ENCODE results near the gene SNW1. TPM values are rescaled to one million over a fixed set of nuclear protein-coding genes. Genes with fewer than 3 reads are reported as not detected.

Gene SNW1
- total RNA-seq, 1 experiment from 2014 or later: 233 TPM

GRCh38 chr14:77763316-77763715, 2.4 kb upstream of the SNW1 start:
- H3K9me3 ChIP-seq (ENCODE audit: insufficient read depth, low read depth): no peaks in the 10 kb centered on the region
- ChIA-PET CTCF (no interaction called here), POLR2A (ENCODE audit: unreplicated experiment) (no interaction called here)
- H3K79me2 ChIP-seq (ENCODE audit: low read depth): peaks cover 25% of the 10 kb centered on the region
- H3K4me3 ChIP-seq: no peak overlapping the region
- peaks cover 17% of the 10 kb centered on the region for H4K20me1 ChIP-seq (ENCODE audit: insufficient read depth)
- H3F3A ChIP-seq (ENCODE audit: insufficient read depth, low read depth): no peaks in the 10 kb centered on the region
- 0 out of 2 replicates have a peak, but pooled peaks cover 8% of the 10 kb centered on the region for H3K36me3 ChIP-seq (ENCODE audit: low read depth)
- no TSS peak for BruUV-seq (replicated peaks)
- no peak overlapping the region for H3K27ac ChIP-seq
- no peak overlapping the region for H3K4me2 ChIP-seq
- H2AFZ ChIP-seq: peak overlapping the region; percentile 36; the same call in 1 of the 2 replicates
- H3K9me2 ChIP-seq (ENCODE audit: insufficient read depth): 0 out of 2 replicates have a peak, but pooled peaks cover 4% of the 10 kb centered on the region
- DNase-seq: no peak
- no peaks in the 10 kb centered on the region for H3K27me3 ChIP-seq (ENCODE audit: insufficient read depth, low read depth)
- no peak for TF ChIP-seq CTCF (conservative IDR thresholded peaks at IDR 0.05)
- intact Hi-C loops (cut with micrococcal nuclease; ENCODE audit: unreplicated experiment): loop anchor here (5.0 kb wide), 1 partner anchor 834 kb away; no protein-coding TSS in a partner anchor
- H3K4me1 ChIP-seq (replicated peaks; ENCODE audit: insufficient read depth): peaks cover 21% of the 10 kb centered on the region

GRCh38 chr14:77761205-77761931, 412 bp upstream of the SNW1 start:
- ChIA-PET POLR2A (ENCODE audit: unreplicated experiment) (interaction anchor here (0.5 to 0.8 kb wide), 8 partner anchors 38 to 266 kb away, joined by 3 to 7 read pairs (median 4); partner anchors contain the start of gene ADCK1), CTCF (interaction anchor here (0.6 to 2.0 kb wide), 6 partner anchors 10 to 745 kb away, joined by 3 to 17 read pairs (median 4); partner anchors contain the start of gene ADCK1)
- Histone ChIP-seq H3K4me3 (peak overlapping the region; percentile 81), H3K27me3 (ENCODE audit: insufficient read depth, low read depth) (no peaks in the 10 kb centered on the region), H3K79me2 (ENCODE audit: low read depth) (peaks cover 45% of the 10 kb centered on the region), H3F3A (ENCODE audit: insufficient read depth, low read depth) (no peaks in the 10 kb centered on the region), H3K36me3 (ENCODE audit: low read depth) (0 out of 2 replicates have a peak, but pooled peaks cover 9% of the 10 kb centered on the region), H2AFZ (peak overlapping the region; percentile 99), H3K4me1 (replicated peaks; ENCODE audit: insufficient read depth) (peaks cover 21% of the 10 kb centered on the region), H4K20me1 (ENCODE audit: insufficient read depth) (peaks cover 36% of the 10 kb centered on the region), H3K27ac (no peak overlapping the region), H3K9me2 (ENCODE audit: insufficient read depth) (no peaks in the 10 kb centered on the region), H3K4me2 (peak overlapping the region; percentile 83), H3K9me3 (ENCODE audit: insufficient read depth, low read depth) (no peaks in the 10 kb centered on the region)
- intact Hi-C loops (cut with micrococcal nuclease; ENCODE audit: unreplicated experiment): loop anchor here (1.0 to 5.0 kb wide), 5 partner anchors 34 to 836 kb away; partner anchors contain the start of genes ADCK1 and VIPAS39
- TF ChIP-seq CTCF (conservative IDR thresholded peaks at IDR 0.05) (peak; percentile 61), EZH2 (IDR thresholded peaks at IDR 0.05; ENCODE audit: low read depth) (no peak)
- peak; percentile 43 to 96 for DNase-seq
- no TSS peak for BruUV-seq (replicated peaks)

GRCh38 chr14:77752799-77753516, 8.0 kb downstream of the SNW1 start:
- Histone ChIP-seq H3F3A (ENCODE audit: insufficient read depth, low read depth) (peaks cover 12% of the 10 kb centered on the region; the same call in 1 of the 2 replicates), H3K4me3 (no peak overlapping the region), H2AFZ (no peak overlapping the region), H3K9me2 (ENCODE audit: insufficient read depth) (no peaks in the 10 kb centered on the region), H3K4me1 (replicated peaks; ENCODE audit: insufficient read depth) (no peaks in the 10 kb centered on the region), H3K36me3 (ENCODE audit: low read depth) (peaks cover 58% of the 10 kb centered on the region), H3K9me3 (ENCODE audit: insufficient read depth, low read depth) (no peaks in the 10 kb centered on the region), H4K20me1 (ENCODE audit: insufficient read depth) (peaks cover 72% of the 10 kb centered on the region), H3K4me2 (no peak overlapping the region), H3K27me3 (ENCODE audit: insufficient read depth, low read depth) (no peaks in the 10 kb centered on the region), H3K27ac (no peak overlapping the region), H3K79me2 (ENCODE audit: low read depth) (peaks cover 35% of the 10 kb centered on the region)
- POLR2A ChIA-PET (ENCODE audit: unreplicated experiment): interaction anchor here (0.6 kb wide), 1 partner anchor 40 kb away, joined by 10 read pairs; no protein-coding TSS in a partner anchor
- TF ChIP-seq CTCF (conservative IDR thresholded peaks at IDR 0.05): no peak
- no peak for TF ChIP-seq EZH2 (IDR thresholded peaks at IDR 0.05; ENCODE audit: low read depth)
- CTCF ChIA-PET: no interaction called here
- no TSS peak for BruUV-seq (replicated peaks)
- DNase-seq: no peak
- intact Hi-C loops (cut with micrococcal nuclease; ENCODE audit: unreplicated experiment): loop anchor here (2.0 kb wide), 1 partner anchor 24 kb away; no protein-coding TSS in a partner anchor

Data from PC-9 (cell line).